Upper lobe of left lung (tissue), 4 donors: ENCODE results near the gene HCN3.

ENCODE experiments used
- POLR2A ChIP-seq, 4 donors: fragments of 450-650 bp; IDR thresholded peaks; one replicate each; pipeline ENCODE4 v1.5.1; 2016 to 2017; ENCODE audit warnings: antibody characterized with exemption in 4 of 4, mild to moderate bottlenecking in 2 of 4
- POLR2AphosphoS5 ChIP-seq, 2 donors: sonication (generic); formaldehyde crosslinking; IDR thresholded peaks; one replicate each; pipeline ENCODE4 v1.5.1; 2017; ENCODE audit warnings: antibody characterized with exemption in 2 of 2
- TF ChIP-seq, protein P1 (sequence below), 6 experiments: fragments of 450-650 bp in 4 of 6; fragments of 200-600 bp in 2 of 6; sonication (generic) in 2 of 6; IDR thresholded peaks; one replicate each; pipeline ENCODE4 v1.5.1; 2016 to 2019; ENCODE audit warnings: antibody characterized with exemption in 6 of 6

DNA sequence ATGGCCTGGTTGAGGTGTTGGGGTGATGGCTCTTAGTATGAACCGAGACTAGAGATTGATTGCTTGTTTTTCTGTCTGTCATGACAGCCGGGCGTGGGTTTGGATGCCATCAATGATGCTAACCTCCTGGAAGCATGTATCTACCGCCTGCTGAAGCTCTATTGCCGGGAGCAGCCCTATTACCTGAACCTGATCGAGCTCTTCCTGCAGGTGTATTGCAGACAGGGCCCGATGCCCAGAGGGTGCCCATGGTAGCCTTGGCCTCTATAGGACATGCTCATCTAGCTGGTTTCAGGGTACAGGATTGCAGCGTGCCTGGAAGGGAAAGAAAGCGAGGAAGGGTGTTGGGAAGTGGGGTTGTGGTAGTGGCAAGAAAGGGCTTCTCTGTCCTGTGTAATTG is 40.8 kb downstream of the HCN3 start:
- TF ChIP-seq, protein P1, sequence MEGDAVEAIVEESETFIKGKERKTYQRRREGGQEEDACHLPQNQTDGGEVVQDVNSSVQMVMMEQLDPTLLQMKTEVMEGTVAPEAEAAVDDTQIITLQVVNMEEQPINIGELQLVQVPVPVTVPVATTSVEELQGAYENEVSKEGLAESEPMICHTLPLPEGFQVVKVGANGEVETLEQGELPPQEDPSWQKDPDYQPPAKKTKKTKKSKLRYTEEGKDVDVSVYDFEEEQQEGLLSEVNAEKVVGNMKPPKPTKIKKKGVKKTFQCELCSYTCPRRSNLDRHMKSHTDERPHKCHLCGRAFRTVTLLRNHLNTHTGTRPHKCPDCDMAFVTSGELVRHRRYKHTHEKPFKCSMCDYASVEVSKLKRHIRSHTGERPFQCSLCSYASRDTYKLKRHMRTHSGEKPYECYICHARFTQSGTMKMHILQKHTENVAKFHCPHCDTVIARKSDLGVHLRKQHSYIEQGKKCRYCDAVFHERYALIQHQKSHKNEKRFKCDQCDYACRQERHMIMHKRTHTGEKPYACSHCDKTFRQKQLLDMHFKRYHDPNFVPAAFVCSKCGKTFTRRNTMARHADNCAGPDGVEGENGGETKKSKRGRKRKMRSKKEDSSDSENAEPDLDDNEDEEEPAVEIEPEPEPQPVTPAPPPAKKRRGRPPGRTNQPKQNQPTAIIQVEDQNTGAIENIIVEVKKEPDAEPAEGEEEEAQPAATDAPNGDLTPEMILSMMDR (IDR thresholded peaks at IDR 0.05), result no peak
- no peak for TF ChIP-seq POLR2AphosphoS5 (IDR thresholded peaks at IDR 0.05)
- no peak for TF ChIP-seq POLR2A (IDR thresholded peaks at IDR 0.05)
